Measurements from ENCODE around the gene NDST3. TPM values are rescaled to one million over a fixed set of nuclear protein-coding genes. Genes with fewer than 3 reads are reported as not detected.

NDST3 gene
- total RNA-seq, 6 experiments from 2014 or later: not detected

DNA sequence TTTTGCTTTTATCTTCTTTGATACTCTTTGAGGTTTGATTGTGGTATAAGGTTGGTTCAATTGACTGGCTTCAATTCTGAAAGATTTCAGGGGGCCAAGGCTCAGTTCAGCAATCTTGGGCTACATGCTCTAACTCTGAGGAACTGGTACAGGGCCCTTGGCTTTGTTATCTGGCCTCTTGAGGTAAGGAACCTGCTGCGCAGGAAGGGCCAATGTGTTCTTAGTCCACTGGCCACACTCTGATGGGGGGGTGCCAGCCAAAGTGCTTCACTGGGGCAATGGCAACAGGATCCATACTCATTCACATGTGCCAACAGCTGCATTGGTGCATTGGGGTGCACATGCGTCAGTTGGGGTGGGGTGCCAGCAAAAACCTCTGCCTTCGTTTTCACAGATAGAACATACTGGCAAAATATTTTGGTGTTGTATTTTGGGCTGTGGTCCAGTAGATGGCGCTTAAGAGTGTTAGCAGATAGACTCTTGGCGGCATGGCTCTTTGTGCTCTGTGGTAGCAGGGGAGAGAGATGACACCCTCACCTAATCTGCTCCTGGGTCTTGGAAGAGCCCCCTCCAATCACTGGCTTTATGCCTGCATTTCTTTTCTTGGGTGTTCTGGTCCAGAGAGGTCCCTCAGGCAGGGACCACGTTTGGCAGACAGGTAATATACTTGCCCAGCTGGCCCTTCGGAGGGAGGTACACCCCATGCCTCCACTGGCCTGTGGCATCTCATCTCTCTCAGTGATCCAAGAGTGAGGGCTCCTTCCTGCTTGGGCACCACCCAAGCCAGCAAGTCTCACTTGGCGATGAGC, 42.9 kb downstream of the NDST3 start:
- Mint-ChIP-seq H3K36me3 (ENCODE audit: low read depth) (no peaks in the 10 kb centered on the region), H3K4me1 (ENCODE audit: low read depth) (no peaks in the 10 kb centered on the region), H3K27ac (no peak overlapping the region), H3K4me3 (no peak overlapping the region), H3K9me3 (no peaks in the 10 kb centered on the region), H3K27me3 (ENCODE audit: insufficient read depth) (peaks cover 11% of the 10 kb centered on the region)
- peak; percentile 40 for DNase-seq
- TF ChIP-seq, protein P1, sequence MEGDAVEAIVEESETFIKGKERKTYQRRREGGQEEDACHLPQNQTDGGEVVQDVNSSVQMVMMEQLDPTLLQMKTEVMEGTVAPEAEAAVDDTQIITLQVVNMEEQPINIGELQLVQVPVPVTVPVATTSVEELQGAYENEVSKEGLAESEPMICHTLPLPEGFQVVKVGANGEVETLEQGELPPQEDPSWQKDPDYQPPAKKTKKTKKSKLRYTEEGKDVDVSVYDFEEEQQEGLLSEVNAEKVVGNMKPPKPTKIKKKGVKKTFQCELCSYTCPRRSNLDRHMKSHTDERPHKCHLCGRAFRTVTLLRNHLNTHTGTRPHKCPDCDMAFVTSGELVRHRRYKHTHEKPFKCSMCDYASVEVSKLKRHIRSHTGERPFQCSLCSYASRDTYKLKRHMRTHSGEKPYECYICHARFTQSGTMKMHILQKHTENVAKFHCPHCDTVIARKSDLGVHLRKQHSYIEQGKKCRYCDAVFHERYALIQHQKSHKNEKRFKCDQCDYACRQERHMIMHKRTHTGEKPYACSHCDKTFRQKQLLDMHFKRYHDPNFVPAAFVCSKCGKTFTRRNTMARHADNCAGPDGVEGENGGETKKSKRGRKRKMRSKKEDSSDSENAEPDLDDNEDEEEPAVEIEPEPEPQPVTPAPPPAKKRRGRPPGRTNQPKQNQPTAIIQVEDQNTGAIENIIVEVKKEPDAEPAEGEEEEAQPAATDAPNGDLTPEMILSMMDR (IDR thresholded peaks at IDR 0.05): peak; percentile 82

DNA sequence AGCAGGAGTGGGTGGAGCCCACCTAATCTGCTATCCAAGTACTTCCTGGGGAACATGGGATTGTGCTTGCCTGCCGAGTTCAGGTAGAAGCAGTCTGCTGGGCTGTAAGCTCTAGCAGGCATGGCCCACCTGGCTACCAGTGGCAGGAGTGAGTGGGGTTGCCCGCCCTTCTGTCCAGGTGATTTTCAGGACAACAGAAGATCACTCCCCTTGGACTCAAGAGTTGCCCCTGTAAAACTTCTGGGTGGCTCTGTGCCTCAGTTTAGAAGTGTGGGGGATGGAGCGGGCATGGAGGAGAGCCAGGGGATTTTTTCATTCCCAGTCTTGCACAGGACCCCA, 43.5 kb downstream of the NDST3 start:
- DNase-seq: no peak
- Mint-ChIP-seq H3K4me3 (no peak overlapping the region), H3K4me1 (ENCODE audit: low read depth) (no peaks in the 10 kb centered on the region), H3K9me3 (no peaks in the 10 kb centered on the region), H3K27me3 (ENCODE audit: insufficient read depth) (peaks cover 12% of the 10 kb centered on the region), H3K27ac (no peak overlapping the region), H3K36me3 (ENCODE audit: low read depth) (no peaks in the 10 kb centered on the region)
- TF ChIP-seq, protein P1 (IDR thresholded peaks at IDR 0.05): no peak

DNA sequence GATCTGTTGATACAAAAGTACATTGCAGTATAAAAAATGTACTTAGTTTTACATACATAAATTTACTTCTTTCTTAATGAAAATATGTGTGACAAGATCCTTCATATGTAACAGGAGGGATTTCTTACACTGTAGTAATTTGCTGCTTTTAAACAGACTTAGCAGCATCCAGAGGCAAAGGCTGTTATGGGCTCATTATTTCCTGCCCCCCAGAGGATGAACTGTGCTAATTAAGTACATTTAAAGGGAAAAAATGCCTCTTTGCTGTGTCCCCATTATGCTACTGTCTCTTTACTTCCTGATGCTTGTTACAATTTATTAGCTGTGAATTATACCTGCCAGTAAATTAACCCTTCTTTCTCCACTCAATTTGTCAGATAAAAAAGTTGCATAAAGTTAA, 47.1 kb downstream of the NDST3 start:
- TF ChIP-seq, protein P1 (IDR thresholded peaks at IDR 0.05): no peak
- H3K4me3 Mint-ChIP-seq: no peak overlapping the region
- H3K9me3 Mint-ChIP-seq: no peaks in the 10 kb centered on the region
- H3K27ac Mint-ChIP-seq: no peak overlapping the region
- H3K27me3 Mint-ChIP-seq (ENCODE audit: insufficient read depth): peaks cover 7% of the 10 kb centered on the region
- no peaks in the 10 kb centered on the region for H3K36me3 Mint-ChIP-seq (ENCODE audit: low read depth)
- DNase-seq: no peak
- peaks cover 7% of the 10 kb centered on the region for H3K4me1 Mint-ChIP-seq (ENCODE audit: low read depth)

DNA sequence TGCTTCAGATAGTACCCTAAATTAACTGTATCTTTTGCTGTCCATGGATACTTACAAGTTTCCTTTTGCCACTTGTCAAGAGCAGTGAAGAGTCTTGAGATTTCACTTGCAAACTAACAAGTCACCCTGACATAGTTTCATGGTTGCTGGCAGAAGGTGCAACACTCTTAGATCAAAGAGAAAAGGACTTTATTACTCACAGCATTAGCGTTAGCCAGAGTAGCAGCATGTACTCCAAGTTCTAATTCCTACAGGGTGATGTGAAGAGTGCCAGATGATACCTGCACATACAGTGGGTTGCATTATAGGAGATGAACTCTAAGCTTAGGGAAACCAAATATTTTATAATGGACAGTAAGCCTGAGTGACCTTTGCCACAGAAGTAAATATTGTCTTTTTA, 47.9 kb downstream of the NDST3 start:
- Mint-ChIP-seq H3K27me3 (ENCODE audit: insufficient read depth) (peaks cover 4% of the 10 kb centered on the region), H3K4me1 (ENCODE audit: low read depth) (peaks cover 14% of the 10 kb centered on the region), H3K27ac (no peak overlapping the region), H3K36me3 (ENCODE audit: low read depth) (no peaks in the 10 kb centered on the region), H3K9me3 (no peaks in the 10 kb centered on the region), H3K4me3 (no peak overlapping the region)
- TF ChIP-seq, protein P1 (IDR thresholded peaks at IDR 0.05): no peak
- no peak for DNase-seq

DNA sequence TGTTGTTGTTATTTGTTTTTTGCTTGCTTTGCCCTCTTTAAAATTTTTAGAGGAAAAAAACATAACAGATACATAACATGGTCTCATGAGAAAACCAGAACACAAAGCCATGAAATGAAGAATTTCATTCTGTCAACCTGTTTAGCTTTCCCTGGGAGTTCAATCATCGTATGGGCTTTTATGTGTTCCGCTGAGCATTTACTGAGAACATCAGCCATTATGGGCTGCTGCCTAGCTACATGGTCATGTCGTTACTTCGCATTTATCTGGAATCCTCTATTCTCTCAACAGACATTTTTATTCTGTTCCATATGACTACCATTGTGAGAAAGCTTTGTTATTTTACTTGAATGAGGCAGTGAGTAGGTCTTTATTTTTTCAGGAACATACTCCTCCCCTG, 51.4 kb downstream of the NDST3 start:
- Mint-ChIP-seq H3K27me3 (ENCODE audit: insufficient read depth) (peaks cover 5% of the 10 kb centered on the region; the same call in 1 of the 2 replicates), H3K4me1 (ENCODE audit: low read depth) (peaks cover 24% of the 10 kb centered on the region), H3K27ac (no peak overlapping the region), H3K9me3 (no peaks in the 10 kb centered on the region), H3K4me3 (no peak overlapping the region), H3K36me3 (ENCODE audit: low read depth) (no peaks in the 10 kb centered on the region)
- no peak for DNase-seq
- TF ChIP-seq, protein P1 (IDR thresholded peaks at IDR 0.05): no peak

Measured in HFFc6 (cell line).